ENCODE data around the gene TCEA3.

GRCh38 chr1:23453455-23454000 is 29.0 kb upstream of the TCEA3 start:
- TF ChIP-seq EP300 (IDR thresholded peaks at IDR 0.05) = no peak
- no peak for TF ChIP-seq CTCF (IDR thresholded peaks at IDR 0.05)

Data from ovary (tissue), 3 donors.